GM23338 (cell line): ENCODE results near the gene BAZ1B. TPM values are rescaled to one million over a fixed set of nuclear protein-coding genes. Genes with fewer than 3 reads are reported as not detected.

Experiments used
- ATAC-seq: fragments of 200-7000 bp; cut with Tn5 transposase; 3 replicates; pipeline ENCODE4 v1.9.1; 2020
- DNase-seq: peaks from one replicate; pipeline ENCODE4 v3.0.0-alpha.2; 2015; ENCODE audit warnings: low spot score
- H2AFZ ChIP-seq: fragments of 200-600 bp; sonication (generic); 2 replicates; pipeline ENCODE4 v1.8.0; 2016; ENCODE audit warnings: antibody characterized with exemption, mild to moderate bottlenecking, moderate library complexity
- H3F3A ChIP-seq: fragments of 200-600 bp; sonication (generic); replicated peaks from 2 replicates; pipeline ENCODE4 v1.8.0; 2017; ENCODE audit warnings: antibody characterized with exemption, mixed run types, low read depth
- H3K27ac ChIP-seq: fragments of 200-600 bp; sonication (generic); 2 replicates; pipeline ENCODE4 v1.6.1; 2016; ENCODE audit warnings: low read depth
- H3K27me3 ChIP-seq: fragments of 200-600 bp; sonication (generic); 2 replicates; pipeline ENCODE4 v1.8.0; 2016; ENCODE audit warnings: mild to moderate bottlenecking, mixed run types, moderate library complexity; ENCODE audit not compliant: insufficient read depth
- H3K36me3 ChIP-seq: fragments of 200-600 bp; sonication (generic); 2 replicates; pipeline ENCODE4 v1.8.0; 2016; ENCODE audit warnings: mild to moderate bottlenecking; ENCODE audit not compliant: insufficient read depth
- H3K4me1 ChIP-seq: fragments of 200-600 bp; sonication (generic); 2 replicates; pipeline ENCODE4 v1.8.0; 2016; ENCODE audit warnings: mild to moderate bottlenecking, moderate library complexity; ENCODE audit not compliant: insufficient read depth
- H3K4me2 ChIP-seq: fragments of 200-600 bp; sonication (generic); 2 replicates; pipeline ENCODE4 v1.7.1; 2017; ENCODE audit warnings: mixed run types
- H3K4me3 ChIP-seq: fragments of 200-600 bp; sonication (generic); 2 replicates; pipeline ENCODE4 v1.6.1; 2016; ENCODE audit warnings: mixed run types
- H3K79me2 ChIP-seq: fragments of 200-600 bp; sonication (generic); replicated peaks from 2 replicates; pipeline ENCODE4 v1.8.0; 2017; ENCODE audit warnings: mild to moderate bottlenecking; ENCODE audit not compliant: insufficient read depth
- H3K9me2 ChIP-seq: fragments of 200-600 bp; sonication (generic); 2 replicates; pipeline ENCODE4 v1.8.0; 2017; ENCODE audit not compliant: insufficient read depth
- H4K20me1 ChIP-seq: fragments of 200-600 bp; sonication (generic); replicated peaks from 2 replicates; pipeline ENCODE4 v1.8.0; 2017; ENCODE audit warnings: mild to moderate bottlenecking; ENCODE audit not compliant: insufficient read depth
- H3K27ac Mint-ChIP-seq: 2 replicates; pipeline ENCODE4 v1.8.0; 2020; ENCODE audit warnings: inconsistent platforms, mild to moderate bottlenecking, moderate library complexity, mixed read lengths
- H3K27me3 Mint-ChIP-seq: 3 replicates; pipeline ENCODE4 v1.8.0; 2022; ENCODE audit warnings: low read depth, mild to moderate bottlenecking, moderate library complexity, mixed read lengths, inconsistent platforms; ENCODE audit not compliant: insufficient read depth, poor library complexity
- H3K36me3 Mint-ChIP-seq: 3 replicates; pipeline ENCODE4 v1.8.0; 2021; ENCODE audit warnings: low read depth, mild to moderate bottlenecking, inconsistent platforms, moderate library complexity, mixed read lengths
- H3K4me1 Mint-ChIP-seq: 3 replicates; pipeline ENCODE4 v1.8.0; 2020; ENCODE audit warnings: mild to moderate bottlenecking, inconsistent platforms, mixed read lengths
- H3K4me3 Mint-ChIP-seq: 3 replicates; pipeline ENCODE4 v1.8.0; 2021; ENCODE audit warnings: moderate library complexity, mild to moderate bottlenecking, inconsistent platforms, mixed read lengths
- H3K9me3 Mint-ChIP-seq: 3 replicates; pipeline ENCODE4 v1.8.0; 2020; ENCODE audit warnings: moderate library complexity, mild to moderate bottlenecking, inconsistent platforms, mixed read lengths
- CREB1 ChIP-seq: fragments of 250-450 bp; sonication (Bioruptor Pico); IDR thresholded peaks from 2 replicates; pipeline ENCODE4 v1.5.0; 2020; ENCODE audit warnings: low read depth, mild to moderate bottlenecking, moderate library complexity
- ETS1 ChIP-seq: IDR thresholded peaks from 2 replicates; pipeline ENCODE4 v1.6.1; 2016; ENCODE audit warnings: antibody characterized with exemption
- EZH2 ChIP-seq: fragments of 200-600 bp; sonication (generic); IDR thresholded peaks from one replicate; pipeline ENCODE4 v1.8.0; 2017; ENCODE audit warnings: antibody characterized with exemption, mild to moderate bottlenecking, low read depth; ENCODE audit not compliant: unreplicated experiment
- EZH2phosphoT487 ChIP-seq: fragments of 200-600 bp; sonication (generic); IDR thresholded peaks from one replicate; pipeline ENCODE4 v1.8.1; 2018; ENCODE audit warnings: antibody characterized with exemption; ENCODE audit not compliant: unreplicated experiment
- JUNB ChIP-seq: IDR thresholded peaks from one replicate; pipeline ENCODE4 v1.6.1; 2016; ENCODE audit warnings: antibody characterized with exemption; ENCODE audit not compliant: unreplicated experiment
- NANOG ChIP-seq: IDR thresholded peaks from 2 replicates; pipeline ENCODE4 v1.6.1; 2016; ENCODE audit warnings: antibody characterized with exemption, borderline replicate concordance
- POLR2AphosphoS5 ChIP-seq: IDR thresholded peaks from 2 replicates; pipeline ENCODE4 v1.6.1; 2016; ENCODE audit warnings: antibody characterized with exemption, low read depth
- STAT1 ChIP-seq: IDR thresholded peaks from one replicate; pipeline ENCODE4 v1.6.1; 2016; ENCODE audit warnings: antibody characterized with exemption; ENCODE audit not compliant: unreplicated experiment
- ZNF114 ChIP-seq: fragments of 250-450 bp; sonication (Bioruptor Pico); IDR thresholded peaks from 2 replicates; pipeline ENCODE4 v1.5.0; 2020; ENCODE audit warnings: mild to moderate bottlenecking, moderate library complexity
- ZNF331 ChIP-seq: fragments of 250-450 bp; sonication (Bioruptor Pico); IDR thresholded peaks from 2 replicates; pipeline ENCODE4 v1.5.0; 2020; ENCODE audit warnings: low read depth, mild to moderate bottlenecking, moderate library complexity
- polyA plus RNA-seq: library from polyadenylated mRNA; unstranded; fragments of >200 nt; fragmentation: Nextera tagmentation; extraction: Ambion mirVana; gene quantifications from 2 replicates; pipeline ENCODE4 v1.2.1, GENCODE V29; 2016
- total RNA-seq: library from RNA; depleted of rRNA; stranded (reverse); fragments of >200 nt; shearing (Covaris generic); gene quantifications from 2 replicates; pipeline ENCODE4 v1.2.3, GENCODE V29; 2014
- TF ChIP-seq, protein P1 (sequence below): IDR thresholded peaks from one replicate; pipeline ENCODE4 v1.6.1; 2018; ENCODE audit warnings: antibody characterized with exemption; ENCODE audit not compliant: unreplicated experiment

BAZ1B gene
- total and polyA plus RNA-seq, 2 experiments from 2014 or later, result 40.4 to 70.7 TPM

DNA sequence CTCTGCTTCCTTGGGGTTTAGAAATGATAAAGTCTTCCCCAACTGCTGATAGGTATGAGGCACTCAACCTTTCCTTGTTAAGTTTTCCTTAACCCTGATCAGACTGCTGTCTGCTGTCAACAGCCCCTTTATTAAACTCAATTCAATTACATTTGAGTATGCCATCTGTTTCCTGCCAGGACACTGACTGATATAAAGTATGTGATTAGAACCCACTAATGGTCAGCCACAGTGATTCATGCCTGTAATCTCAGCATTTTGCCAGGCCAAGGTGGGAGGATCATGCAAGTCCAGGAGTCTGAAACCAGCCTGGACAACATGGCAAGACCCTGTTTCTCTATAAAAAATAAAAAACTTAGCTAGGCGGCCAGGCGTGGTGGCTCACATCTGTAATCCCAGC lies 18.1 kb downstream of the BAZ1B start (continued):
- TF ChIP-seq, protein P1, sequence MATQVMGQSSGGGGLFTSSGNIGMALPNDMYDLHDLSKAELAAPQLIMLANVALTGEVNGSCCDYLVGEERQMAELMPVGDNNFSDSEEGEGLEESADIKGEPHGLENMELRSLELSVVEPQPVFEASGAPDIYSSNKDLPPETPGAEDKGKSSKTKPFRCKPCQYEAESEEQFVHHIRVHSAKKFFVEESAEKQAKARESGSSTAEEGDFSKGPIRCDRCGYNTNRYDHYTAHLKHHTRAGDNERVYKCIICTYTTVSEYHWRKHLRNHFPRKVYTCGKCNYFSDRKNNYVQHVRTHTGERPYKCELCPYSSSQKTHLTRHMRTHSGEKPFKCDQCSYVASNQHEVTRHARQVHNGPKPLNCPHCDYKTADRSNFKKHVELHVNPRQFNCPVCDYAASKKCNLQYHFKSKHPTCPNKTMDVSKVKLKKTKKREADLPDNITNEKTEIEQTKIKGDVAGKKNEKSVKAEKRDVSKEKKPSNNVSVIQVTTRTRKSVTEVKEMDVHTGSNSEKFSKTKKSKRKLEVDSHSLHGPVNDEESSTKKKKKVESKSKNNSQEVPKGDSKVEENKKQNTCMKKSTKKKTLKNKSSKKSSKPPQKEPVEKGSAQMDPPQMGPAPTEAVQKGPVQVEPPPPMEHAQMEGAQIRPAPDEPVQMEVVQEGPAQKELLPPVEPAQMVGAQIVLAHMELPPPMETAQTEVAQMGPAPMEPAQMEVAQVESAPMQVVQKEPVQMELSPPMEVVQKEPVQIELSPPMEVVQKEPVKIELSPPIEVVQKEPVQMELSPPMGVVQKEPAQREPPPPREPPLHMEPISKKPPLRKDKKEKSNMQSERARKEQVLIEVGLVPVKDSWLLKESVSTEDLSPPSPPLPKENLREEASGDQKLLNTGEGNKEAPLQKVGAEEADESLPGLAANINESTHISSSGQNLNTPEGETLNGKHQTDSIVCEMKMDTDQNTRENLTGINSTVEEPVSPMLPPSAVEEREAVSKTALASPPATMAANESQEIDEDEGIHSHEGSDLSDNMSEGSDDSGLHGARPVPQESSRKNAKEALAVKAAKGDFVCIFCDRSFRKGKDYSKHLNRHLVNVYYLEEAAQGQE, result no peak
- TF ChIP-seq JUNB (no peak), ZNF114 (CRISPR knock-in tag) (no peak), ETS1 (no peak), POLR2AphosphoS5 (no peak)

DNA sequence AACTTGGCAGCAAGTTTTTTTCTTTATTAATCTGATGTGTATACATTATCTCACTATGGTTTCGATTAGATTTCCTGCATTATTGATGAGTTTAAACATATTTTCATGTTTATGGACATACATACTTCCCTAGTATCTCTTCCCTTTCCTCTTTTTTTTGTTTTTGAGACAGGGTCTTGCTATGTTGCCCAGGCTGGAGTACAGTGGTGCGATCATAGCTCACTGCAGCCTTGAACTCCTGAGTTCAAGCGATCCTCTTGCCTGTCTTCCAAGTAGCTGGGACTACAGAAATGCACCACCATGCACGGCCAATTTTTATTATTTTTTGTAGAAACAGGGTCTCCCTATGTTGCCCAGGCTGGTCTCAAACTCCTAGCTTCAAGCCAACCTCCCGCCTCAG lies 18.9 kb downstream of the BAZ1B start:
- Histone ChIP-seq H3K4me1 (no peaks in the 10 kb centered on the region), H3K4me3 (no peak overlapping the region), H3K4me2 (no peak overlapping the region), H3F3A (0 out of 2 replicates have a peak, but pooled peaks cover 4% of the 10 kb centered on the region), H3K9me2 (no peaks in the 10 kb centered on the region), H4K20me1 (peaks cover 56% of the 10 kb centered on the region), H3K79me2 (peaks cover 94% of the 10 kb centered on the region), H3K36me3 (peaks cover 84% of the 10 kb centered on the region), H2AFZ (no peak overlapping the region), H3K27me3 (no peaks in the 10 kb centered on the region), H3K27ac (no peak overlapping the region)
- no peak for DNase-seq
- ATAC-seq, result no peak
- Mint-ChIP-seq H3K36me3 (peaks cover 86% of the 10 kb centered on the region), H3K9me3 (no peaks in the 10 kb centered on the region), H3K4me3 (no peak overlapping the region), H3K4me1 (no peaks in the 10 kb centered on the region), H3K27ac (no peak overlapping the region), H3K27me3 (no peaks in the 10 kb centered on the region)
- TF ChIP-seq ETS1 (no peak), EZH2 (no peak), NANOG (no peak), POLR2AphosphoS5 (no peak), JUNB (no peak), CREB1 (CRISPR knock-in tag) (no peak), ZNF331 (CRISPR knock-in tag) (no peak), STAT1 (no peak), EZH2phosphoT487 (no peak), ZNF114 (CRISPR knock-in tag) (no peak)
- TF ChIP-seq, protein P1, result no peak
